Activated CD4-positive, alpha-beta T cell treated with anti-CD3 and anti-CD28 coated beads, Interleukin-2, Interleukin-4, amounts not matched to agents 100 ng/mL and 50 ng/mL, durations not matched to agents 16 hours and 8 hours (primary cell): ENCODE data around the gene EFNA2.
"Not testable (repeated sequence)": the region's sequence is repeated elsewhere in the genome, so short reads cannot be mapped to it uniquely, and the experiment has no call there.

ENCODE experiments used
- DNase-seq: peaks from one replicate; pipeline ENCODE4 v3.0.0-alpha.2; 2020; ENCODE audit warnings: low spot score

Gene EFNA2

GRCh38 chr19:1298235-1298634 lies 12.6 kb downstream of the EFNA2 start:
- DNase-seq = no peak

GRCh38 chr19:1299801-1300200 lies 14.1 kb downstream of the EFNA2 start:
- no peak for DNase-seq

GRCh38 chr19:1300744-1301490 lies 15.2 kb downstream of the EFNA2 start:
- DNase-seq = no peak

DNA sequence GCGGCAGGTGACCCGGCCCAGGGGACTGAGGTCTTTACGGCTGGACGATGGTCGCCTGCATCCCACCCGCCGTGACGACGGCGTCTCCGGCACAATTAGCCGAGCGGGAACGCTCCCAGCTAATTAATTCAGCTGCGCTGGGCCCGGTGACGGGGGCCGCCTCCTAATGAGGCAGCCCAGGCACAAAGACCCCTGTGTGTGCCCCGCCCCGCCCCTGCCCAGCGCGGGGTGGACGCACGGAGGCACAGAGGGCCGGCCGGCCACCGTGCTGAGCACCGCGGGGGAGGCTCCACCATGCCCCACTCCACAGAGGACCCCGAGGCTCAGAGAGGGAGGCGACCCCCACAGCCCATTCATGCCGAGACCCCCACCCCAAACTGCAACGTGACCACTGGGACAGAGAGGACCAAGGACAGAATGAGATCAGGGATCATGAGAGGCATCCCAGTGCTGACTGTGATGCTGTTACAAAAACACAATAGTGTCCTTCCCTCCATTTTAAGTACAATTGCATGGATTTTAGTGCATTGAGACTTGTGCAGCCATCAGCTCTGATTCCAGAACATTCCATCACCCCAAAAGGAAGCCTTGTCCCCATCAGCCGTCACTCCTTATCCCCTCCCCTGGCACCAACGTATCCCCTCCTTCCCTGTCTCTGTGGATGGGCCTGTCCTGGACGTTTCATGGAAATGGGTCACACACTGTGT lies 17.0 kb downstream of the EFNA2 start:
- no peak for DNase-seq

DNA sequence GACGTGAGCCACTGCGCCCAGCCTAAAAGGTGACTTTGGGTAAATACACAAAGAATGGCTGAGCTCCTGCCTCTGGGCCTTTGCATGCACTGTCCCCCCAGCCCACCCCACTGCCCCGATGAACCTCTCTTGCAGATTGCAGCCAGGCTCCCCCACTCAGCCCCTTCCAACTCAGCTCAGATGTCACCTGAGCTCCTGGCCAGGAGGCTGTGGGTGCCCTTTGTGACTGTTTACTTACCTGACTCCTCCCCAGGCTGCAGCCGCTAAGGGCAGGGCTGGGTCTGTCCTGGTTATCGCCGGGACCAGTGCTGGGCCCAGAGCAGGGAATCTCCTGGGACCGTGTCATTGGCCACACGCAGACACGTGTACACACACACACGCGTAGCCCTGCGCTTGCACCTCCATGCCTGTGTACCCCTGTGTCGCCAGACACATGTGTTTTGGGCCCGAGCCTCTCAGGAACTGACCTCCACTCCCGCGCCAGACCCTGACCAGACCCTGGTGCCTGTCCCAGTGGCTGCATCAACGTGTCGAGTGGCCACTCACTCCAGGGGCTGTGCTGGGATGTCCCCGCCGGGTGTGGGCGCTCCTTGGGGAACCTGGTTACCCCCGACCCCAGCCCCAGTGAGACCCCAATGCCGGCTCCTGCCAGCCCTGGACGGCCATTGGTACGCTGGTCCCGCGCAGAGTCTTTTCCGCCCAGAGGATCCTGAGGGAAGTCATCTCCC lies 18.7 kb downstream of the EFNA2 start:
- no peak for DNase-seq

DNA sequence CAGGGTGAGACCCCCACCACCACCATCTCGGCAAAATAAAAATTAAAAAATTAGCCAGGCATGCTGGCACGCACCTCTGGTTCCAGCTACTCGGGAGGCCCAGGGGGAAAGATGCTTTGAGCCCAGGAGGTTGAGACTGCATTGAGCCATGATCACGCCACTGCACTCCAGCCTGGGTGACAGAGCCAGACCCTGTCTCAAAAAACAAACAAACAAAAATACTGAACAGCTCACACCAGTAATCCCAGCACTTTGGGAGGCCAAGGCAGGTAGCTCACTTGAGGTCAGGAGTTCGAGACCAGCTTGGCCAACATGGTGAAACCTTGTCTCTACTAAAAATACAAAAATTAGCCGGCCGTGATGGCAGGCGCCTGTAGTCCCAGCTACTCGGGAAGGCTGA lies 19.7 kb downstream of the EFNA2 start:
- not testable (repeated sequence) for DNase-seq

- no peak for DNase-seq
Observed at GRCh38 chr19:1307320-1307719, 21.6 kb downstream of the EFNA2 start.

GRCh38 chr19:1307755-1308303 lies 22.2 kb downstream of the EFNA2 start:
- no peak for DNase-seq

DNA sequence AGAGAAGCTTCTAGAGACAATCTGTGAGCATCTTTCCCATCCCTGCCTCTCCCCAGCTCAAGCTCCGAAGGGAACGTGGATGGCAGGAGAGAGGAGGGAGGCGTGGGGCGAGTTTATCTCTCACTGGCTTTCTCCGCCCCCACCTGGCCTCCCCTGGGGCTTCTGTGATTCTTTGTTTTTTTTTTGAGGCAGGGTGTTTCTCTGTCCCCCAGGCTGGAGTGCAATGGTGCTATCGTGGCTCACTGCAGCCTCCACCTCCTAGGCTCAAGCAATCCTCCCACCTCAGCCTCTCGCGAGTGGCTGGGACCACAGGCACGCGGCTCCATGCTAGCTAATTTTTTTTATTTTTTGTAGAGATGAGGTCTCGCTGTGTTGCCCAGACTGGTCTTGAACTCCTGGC lies 23.0 kb downstream of the EFNA2 start:
- DNase-seq = no peak

- no peak for DNase-seq
Observed at GRCh38 chr19:1309977-1310852, 24.5 kb downstream of the EFNA2 start.

DNA sequence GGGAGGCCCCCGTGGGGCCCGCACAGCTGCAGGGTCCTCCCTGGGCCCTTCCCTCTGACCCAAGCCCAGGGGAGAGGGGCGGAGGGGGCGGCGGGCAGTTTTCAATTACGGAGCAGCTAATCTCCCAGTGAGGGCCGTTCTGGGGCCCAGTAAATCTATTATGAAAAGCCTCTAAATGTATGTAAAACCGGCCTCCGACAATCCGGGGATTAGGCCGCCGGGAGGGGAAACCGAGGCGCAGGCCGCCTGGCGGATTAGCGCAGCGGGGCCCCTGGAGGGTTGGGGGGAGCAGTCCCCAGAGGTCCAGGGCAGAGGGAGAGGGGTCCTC lies 25.1 kb downstream of the EFNA2 start:
- no peak for DNase-seq

GRCh38 chr19:1311543-1312091 lies 25.9 kb downstream of the EFNA2 start:
- no peak for DNase-seq

DNA sequence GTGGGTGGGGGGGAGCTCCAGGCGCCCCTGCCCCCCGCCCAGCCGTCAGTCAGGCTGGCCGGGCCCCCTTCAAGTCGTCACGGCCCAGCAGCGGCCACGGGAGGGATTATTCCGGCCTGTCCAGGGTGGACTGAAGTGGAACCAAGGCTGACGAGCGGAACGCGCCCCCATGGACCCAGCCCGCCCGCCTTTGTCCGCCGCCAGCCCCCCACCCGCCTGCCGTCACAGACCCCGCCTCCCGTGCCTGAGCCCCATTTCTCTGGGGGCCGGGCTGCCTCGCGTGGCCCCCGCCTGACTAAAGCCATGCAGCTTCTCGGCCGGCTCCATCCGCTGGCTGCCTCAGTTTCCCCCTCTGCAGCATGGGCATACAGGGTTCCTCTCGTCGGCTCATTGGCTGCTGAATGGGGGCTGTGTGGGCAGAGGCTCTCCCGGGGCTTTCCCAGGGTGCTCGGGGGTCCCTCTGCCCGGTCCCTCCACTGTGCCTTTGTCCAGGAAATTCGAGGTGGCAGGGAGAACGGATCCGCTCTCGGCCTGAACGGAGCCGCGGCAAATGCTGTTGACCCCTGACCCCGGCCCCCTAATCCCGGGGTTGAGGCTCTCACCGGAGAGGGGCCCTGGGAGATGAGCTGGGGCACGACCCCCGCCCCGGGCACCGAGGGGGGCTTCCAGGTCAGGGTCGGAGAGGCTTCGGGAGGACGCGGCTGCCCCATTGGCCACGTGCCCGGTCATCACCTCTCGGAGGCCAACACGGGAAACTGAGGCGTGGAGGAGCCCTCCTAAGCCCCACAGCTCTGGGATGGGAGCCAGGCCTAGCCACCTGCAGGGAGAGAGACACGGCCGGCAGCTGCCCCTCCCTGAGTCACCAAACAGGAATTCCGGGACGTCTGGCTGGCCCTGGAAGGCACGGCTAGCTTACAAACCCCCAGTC lies 27.4 kb downstream of the EFNA2 start:
- DNase-seq = no peak

- no peak for DNase-seq
Observed at GRCh38 chr19:1313695-1314613, 28.3 kb downstream of the EFNA2 start.

DNA sequence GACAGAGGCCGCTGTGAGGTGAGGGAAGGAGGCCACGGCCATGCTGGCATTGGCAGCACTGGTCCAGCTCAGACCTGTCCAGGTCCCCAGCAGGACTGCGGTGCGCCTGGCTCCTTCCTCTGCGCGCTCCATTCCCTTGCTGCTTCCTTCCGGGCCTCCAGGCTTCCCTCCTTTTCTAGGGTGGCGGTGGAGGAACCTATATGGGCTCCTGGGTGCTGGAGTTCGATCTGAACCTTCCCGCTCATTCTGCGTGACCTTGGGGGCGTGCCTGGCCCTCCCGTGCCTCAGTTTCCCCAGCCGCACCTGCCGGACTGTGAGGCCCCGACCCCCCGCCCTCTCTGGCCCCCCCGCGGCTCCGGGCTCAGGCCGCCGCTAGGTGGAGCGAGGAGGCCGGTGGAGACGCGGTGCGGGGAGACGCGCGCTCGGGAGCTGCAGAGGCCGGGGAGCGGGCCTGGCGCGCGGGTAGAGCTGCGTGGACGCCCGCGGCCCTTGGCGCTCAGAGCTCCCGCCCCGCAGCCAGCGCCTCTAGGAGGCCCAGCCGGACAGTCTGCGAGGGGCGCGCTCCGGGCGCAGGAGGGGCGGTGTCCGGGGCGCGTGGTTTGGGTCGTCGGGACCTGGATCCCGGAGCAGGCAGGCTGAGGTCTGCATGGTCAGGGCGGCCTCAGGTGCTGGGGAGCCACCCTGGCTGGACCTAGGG lies 29.9 kb downstream of the EFNA2 start:
- peak; percentile 15 for DNase-seq

DNA sequence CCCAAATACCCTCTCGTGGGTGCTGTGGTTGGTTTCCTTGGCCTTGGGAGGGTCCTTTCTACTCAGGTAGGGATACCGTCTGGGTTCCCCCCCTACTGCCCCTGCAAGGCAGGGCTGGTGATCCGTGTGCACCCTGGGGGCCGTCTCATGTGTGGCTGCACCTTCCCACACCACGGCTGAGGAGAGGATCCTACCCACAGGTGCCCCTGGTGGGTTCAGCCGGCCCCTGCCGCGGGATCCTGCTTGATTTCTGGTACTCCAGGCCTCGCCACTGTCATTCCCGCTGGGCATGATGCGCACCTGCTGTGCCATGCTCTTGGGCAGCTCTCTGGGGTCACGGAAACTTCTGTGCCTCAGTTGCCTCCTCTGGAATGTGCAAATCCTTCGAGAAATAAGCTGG lies 30.8 kb downstream of the EFNA2 start:
- no peak for DNase-seq

DNA sequence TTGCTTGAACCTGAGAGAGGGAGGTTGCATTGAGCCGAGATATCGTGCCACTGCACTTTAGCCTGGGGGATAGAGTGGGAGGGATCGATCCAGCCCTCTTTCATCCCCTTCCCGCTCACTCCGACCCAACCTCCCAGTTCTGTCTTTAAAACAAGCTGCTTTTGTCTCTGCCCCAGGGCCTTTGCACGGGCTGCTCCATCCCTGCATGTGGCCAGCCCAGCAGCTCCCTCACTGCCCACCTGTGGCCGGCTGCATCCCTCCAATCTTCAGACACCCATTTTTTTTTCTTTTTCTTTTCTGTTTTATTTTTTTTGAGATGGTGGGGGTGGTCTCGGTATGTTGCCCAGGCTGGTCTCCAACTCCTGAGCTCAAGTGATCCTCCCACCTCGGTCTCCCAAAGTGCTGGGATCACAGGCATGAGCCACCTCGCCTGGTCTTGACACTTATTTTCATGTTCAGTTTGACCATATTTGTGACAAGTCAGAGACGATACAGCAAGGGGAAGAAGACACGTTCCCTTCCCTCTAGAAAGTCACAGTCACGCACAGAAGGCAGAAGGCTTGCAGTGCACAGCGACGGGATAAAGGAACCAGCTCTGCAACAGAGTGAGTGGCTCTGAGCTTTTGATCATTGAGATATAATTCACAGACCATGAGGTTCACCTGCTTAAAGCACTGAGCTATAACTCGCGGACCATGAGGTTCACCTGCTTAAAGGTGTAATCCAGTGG lies 31.8 kb downstream of the EFNA2 start:
- DNase-seq = no peak
